ENCODE results near the gene OSTM1. TPM values are rescaled to one million over a fixed set of nuclear protein-coding genes. Genes with fewer than 3 reads are reported as not detected.

OSTM1 gene
- total RNA-seq, 2 donors from 2014 or later, result 47.6 to 57.9 TPM

Other genes starting within 250 kb of the OSTM1 start
- 10 to 100 TPM; 61.6 to 90.0 TPM for gene SEC63, start 116.5 kb downstream of the OSTM1 start, total RNA-seq
- not detected for gene NR2E1, start 91.3 kb upstream of the OSTM1 start, total RNA-seq
- 100 to 1,000 TPM; 209 to 255 TPM for gene SNX3, start 186.3 kb upstream of the OSTM1 start, total RNA-seq
- 10 to 100 TPM; 10.2 to 10.9 TPM for gene AFG1L, start 220.3 kb upstream of the OSTM1 start, total RNA-seq

Measured in left cardiac atrium (tissue), 2 donors.